CD4-positive, alpha-beta T cell treated with Interleukin-4 for 4 hours (primary cell): Measurements from ENCODE around the gene SOX2.
"Not testable (repeated sequence)": the region's sequence is repeated elsewhere in the genome, so short reads cannot be mapped to it uniquely, and the experiment has no call there.

Experiments
- DNase-seq: peaks from one replicate; pipeline ENCODE4 v3.0.0-alpha.2; 2020

Gene SOX2

GRCh38 chr3:181724192-181724965, 12.7 kb downstream of the SOX2 start:
- no peak for DNase-seq

- no peak for DNase-seq
These were observed 13.5 kb downstream of the SOX2 start for GRCh38 chr3:181725131-181725731.

GRCh38 chr3:181725830-181726229, 14.1 kb downstream of the SOX2 start:
- DNase-seq: no peak

- no peak for DNase-seq
These were observed 14.9 kb downstream of the SOX2 start for GRCh38 chr3:181726351-181727330.

GRCh38 chr3:181727341-181728032, 15.8 kb downstream of the SOX2 start:
- no peak for DNase-seq

GRCh38 chr3:181728470-181729340, 17.0 kb downstream of the SOX2 start:
- no peak for DNase-seq

GRCh38 chr3:181729341-181729869, 17.7 kb downstream of the SOX2 start:
- DNase-seq: no peak

GRCh38 chr3:181730316-181730715, 18.6 kb downstream of the SOX2 start:
- no peak for DNase-seq

GRCh38 chr3:181730934-181731333, 19.2 kb downstream of the SOX2 start:
- DNase-seq: no peak

- no peak for DNase-seq
These were observed 24.2 kb downstream of the SOX2 start for GRCh38 chr3:181735911-181736310.

- DNase-seq: no peak
These were observed 26.8 kb downstream of the SOX2 start for GRCh38 chr3:181738551-181738950.

GRCh38 chr3:181739628-181740027, 27.9 kb downstream of the SOX2 start:
- no peak for DNase-seq

GRCh38 chr3:181741417-181741816, 29.7 kb downstream of the SOX2 start:
- DNase-seq: no peak

GRCh38 chr3:181752202-181752671, 40.5 kb downstream of the SOX2 start:
- DNase-seq: no peak

- no peak for DNase-seq
These were observed 41.7 kb downstream of the SOX2 start for GRCh38 chr3:181753391-181753790.

GRCh38 chr3:181755959-181756358, 44.2 kb downstream of the SOX2 start:
- no peak for DNase-seq

GRCh38 chr3:181756645-181757297, 45.0 kb downstream of the SOX2 start:
- DNase-seq: no peak

- no peak for DNase-seq
These were observed 46.1 kb downstream of the SOX2 start for GRCh38 chr3:181757694-181758306.

GRCh38 chr3:181761906-181762305, 50.2 kb downstream of the SOX2 start:
- DNase-seq: no peak

GRCh38 chr3:181764033-181764432, 52.3 kb downstream of the SOX2 start:
- not testable (repeated sequence) for DNase-seq
